ENCODE measurements around the gene PFDN6. TPM values are rescaled to one million over a fixed set of nuclear protein-coding genes. Genes with fewer than 3 reads are reported as not detected.

Gene PFDN6
- total RNA-seq, 1 experiment from 2014 or later: 90.5 TPM

GRCh38 chr6:33248932-33249731 lies 40.3 kb upstream of the PFDN6 start (continued):
- no peak for TF ChIP-seq ZBTB33 (IDR thresholded peaks at IDR 0.05; ENCODE audit: extremely low read depth, insufficient replicate concordance, low read length)
- no peak; the same call in 1 of the 2 replicates for TF ChIP-seq FOSL1 (IDR thresholded peaks at IDR 0.05; ENCODE audit: low read depth)
- no peak for TF ChIP-seq RAD21 (IDR thresholded peaks at IDR 0.05; ENCODE audit: low read depth)
- TF ChIP-seq EZH2phosphoT487 (IDR thresholded peaks at IDR 0.05; ENCODE audit: borderline replicate concordance): no peak
- TF ChIP-seq ZFX (IDR thresholded peaks at IDR 0.05): peak; percentile 66; the same call in 1 of the 2 replicates
- TF ChIP-seq JUND (IDR thresholded peaks at IDR 0.05): no peak
- peak; percentile 62; the same call in 1 of the 2 replicates for TF ChIP-seq SRF (IDR thresholded peaks at IDR 0.05; ENCODE audit: low read depth)
- peak; percentile 58; the same call in 1 of the 2 replicates for TF ChIP-seq MAX (IDR thresholded peaks at IDR 0.05)
- peak; percentile 86 for TF ChIP-seq SP1 (IDR thresholded peaks at IDR 0.05; ENCODE audit: low read depth)
- TF ChIP-seq ZNF274 (IDR thresholded peaks at IDR 0.05; ENCODE audit: low read depth, low read length): no peak
- TF ChIP-seq ELF1 (IDR thresholded peaks at IDR 0.05; ENCODE audit: borderline replicate concordance, low read depth): no peak
- no peak for TF ChIP-seq CEBPB (IDR thresholded peaks at IDR 0.05; ENCODE audit: low read depth)
- TF ChIP-seq SIN3A (IDR thresholded peaks at IDR 0.05; ENCODE audit: low read depth): peak; percentile 86
- peak; percentile 93 for TF ChIP-seq POLR2AphosphoS5 (IDR thresholded peaks at IDR 0.05; ENCODE audit: low read depth, low read length)
